HG02885 (cell line): ENCODE measurements around the gene DEPDC4.

Source experiments
- ATAC-seq: cut with Tn5 transposase; IDR thresholded peaks from one replicate; pipeline ENCODE4 v1.9.1; 2021; ENCODE audit warnings: mild to moderate bottlenecking; ENCODE audit not compliant: unreplicated experiment, poor library complexity

Gene DEPDC4

DNA sequence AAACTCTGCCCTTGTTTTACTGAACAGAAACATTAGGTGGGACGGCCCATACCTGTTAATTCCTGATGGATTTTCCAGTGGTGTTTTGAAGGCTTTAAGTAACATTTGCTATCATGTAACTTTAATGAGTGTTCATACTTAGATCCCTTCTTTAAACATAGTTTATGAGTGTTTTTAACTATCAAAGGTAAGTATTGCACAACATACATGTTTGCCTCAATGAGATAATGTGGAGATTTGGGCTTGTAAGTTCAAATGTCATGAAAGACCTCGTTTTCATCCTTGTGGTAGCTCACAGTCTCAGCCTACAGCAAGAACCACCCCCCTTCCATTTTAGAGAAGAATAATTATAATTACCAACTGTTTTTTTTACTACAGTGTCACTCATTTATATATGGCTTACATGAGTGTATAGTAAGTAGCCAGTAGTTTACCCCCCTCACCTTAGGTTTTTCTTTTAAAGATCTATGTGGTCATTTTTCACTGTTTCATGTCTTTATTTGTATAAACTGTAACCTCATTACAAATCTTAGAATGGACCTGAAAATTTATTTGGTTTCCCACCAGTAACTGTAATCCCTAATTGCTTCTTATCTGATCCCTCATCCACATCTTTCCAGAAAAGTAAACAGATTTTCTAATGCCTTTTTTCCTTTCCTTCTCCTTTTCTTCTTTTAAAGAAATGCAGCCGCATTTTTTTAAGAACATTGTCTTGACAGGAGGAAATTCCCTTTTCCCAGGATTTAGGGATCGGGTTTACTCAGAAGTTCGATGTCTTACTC is 47.4 kb downstream of the DEPDC4 start:
- ATAC-seq, result no peak

GRCh38 chr12:100216337-100216736 is 50.5 kb downstream of the DEPDC4 start:
- no peak for ATAC-seq

DNA sequence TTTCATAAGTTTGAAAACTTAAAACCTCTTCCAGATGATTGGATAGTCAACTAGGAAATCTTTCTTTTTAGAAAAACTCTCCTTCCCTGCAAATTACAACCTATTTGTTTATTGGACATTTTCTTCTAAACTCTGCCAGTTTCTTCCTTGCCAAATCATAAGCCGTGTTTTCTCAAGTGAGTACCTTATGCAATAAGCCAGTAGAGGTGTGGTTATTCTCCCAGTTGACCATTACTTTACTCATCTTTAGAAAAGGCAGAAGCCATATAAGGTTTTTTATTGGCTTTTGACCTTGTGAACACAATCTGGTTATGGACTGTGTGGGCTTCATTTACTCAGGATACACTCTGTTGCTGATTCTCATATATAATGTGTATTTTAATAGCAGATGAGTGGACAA is 51.7 kb downstream of the DEPDC4 start:
- no peak for ATAC-seq

GRCh38 chr12:100214518-100214917 is 52.4 kb downstream of the DEPDC4 start:
- no peak for ATAC-seq

GRCh38 chr12:100213016-100213891 is 53.6 kb downstream of the DEPDC4 start:
- ATAC-seq, result no peak

DNA sequence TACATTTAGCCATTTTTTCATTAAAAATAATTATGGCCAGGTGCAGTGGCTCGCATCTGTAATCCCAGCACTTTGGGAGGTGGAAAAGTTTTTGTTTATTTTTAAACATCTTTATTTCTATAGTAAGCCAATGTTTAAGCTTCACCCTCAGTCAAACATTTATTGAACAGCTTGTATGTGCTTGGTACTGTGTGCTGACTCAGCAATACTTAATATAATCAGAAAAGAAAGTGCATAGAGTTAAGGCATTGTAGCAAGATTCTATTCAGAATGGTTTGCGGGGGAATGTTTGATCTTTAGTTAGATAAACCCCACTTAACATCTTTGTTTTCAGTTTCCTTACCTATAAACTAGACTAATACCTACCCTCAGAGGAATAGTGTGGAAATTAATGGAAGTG is 55.2 kb downstream of the DEPDC4 start:
- ATAC-seq, result no peak

DNA sequence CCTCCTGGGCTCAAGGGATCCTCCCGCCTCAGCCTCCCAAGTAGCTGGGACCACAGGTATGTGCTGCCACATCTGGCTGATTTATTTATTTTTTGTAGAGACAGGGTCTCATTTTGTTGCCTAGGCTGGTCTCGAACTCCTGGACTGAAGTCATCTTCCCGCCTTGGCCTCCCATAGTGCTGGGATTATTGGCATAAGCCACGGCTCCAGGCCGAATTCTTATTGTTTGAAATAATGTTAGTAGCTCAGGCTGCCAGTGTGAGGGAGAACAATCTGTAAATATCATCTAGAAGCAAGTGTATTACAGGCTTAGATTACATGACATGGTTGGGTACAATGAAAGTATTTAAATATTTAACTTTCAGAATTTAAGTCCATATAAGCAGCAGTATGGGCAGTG is 58.0 kb downstream of the DEPDC4 start:
- no peak for ATAC-seq

DNA sequence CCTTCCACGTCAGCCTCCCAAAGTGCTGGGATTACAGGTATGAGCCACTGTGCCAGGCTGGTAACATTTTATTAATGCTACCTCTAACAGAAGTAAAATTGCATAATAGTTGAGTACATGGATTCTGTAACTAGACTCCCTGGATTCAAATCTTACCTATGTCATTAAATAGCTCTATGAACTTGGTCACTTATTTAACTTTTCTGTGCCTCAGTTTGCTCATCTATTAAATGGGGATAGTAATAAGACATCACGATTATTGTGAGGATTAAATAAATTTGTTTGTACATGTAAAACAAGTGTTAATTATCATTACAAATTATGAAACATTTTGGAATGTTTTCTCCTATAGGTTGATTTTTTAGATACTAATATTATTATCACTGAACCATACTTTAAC is 59.6 kb downstream of the DEPDC4 start:
- no peak for ATAC-seq

DNA sequence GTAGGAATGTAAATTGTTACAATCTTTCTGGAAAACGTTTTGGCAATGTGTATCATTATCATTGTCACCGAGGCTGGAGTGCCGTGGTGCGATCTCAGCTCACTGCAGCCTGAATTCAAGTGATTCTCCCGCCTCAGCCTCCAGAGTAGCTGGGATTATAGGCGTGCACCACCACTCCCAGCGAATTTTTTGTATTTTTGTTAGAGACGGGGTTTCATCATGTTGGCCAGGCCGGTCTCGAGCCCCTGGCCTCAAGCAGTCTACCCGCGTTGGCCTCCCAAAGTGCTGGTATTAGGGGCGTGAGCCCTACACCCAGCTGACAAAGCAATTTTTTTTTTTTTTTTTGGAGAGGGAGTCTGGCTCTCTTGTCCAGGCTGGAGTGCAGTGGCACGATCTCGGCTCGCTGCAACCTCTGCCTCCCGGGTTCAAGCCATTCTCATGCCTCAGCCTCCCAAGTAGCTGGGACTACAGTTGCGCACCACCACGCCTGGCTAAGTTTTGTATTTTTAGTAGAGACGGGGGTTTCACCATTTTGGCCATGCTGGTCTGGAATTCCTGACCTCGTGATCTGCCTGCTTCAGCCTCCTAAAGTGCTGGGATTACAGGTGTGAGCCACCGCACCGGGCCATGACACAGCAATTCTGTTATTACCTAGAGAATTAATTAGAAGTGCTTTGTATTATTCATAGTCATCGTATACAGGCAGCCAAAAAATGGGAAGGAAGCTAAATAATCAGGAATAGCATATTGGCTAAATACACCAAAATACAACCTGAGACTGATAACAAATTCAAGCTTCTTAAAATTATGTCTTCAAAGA is 65.1 kb downstream of the DEPDC4 start:
- no peak for ATAC-seq

GRCh38 chr12:100200463-100201181 is 66.3 kb downstream of the DEPDC4 start, which contains the start of gene ACTR6:
Gene ACTR6 (plus strand): TSS chr12:100200815. CDS start chr12:100200852, 37 bp downstream.
- ATAC-seq, result peak; percentile 92

DNA sequence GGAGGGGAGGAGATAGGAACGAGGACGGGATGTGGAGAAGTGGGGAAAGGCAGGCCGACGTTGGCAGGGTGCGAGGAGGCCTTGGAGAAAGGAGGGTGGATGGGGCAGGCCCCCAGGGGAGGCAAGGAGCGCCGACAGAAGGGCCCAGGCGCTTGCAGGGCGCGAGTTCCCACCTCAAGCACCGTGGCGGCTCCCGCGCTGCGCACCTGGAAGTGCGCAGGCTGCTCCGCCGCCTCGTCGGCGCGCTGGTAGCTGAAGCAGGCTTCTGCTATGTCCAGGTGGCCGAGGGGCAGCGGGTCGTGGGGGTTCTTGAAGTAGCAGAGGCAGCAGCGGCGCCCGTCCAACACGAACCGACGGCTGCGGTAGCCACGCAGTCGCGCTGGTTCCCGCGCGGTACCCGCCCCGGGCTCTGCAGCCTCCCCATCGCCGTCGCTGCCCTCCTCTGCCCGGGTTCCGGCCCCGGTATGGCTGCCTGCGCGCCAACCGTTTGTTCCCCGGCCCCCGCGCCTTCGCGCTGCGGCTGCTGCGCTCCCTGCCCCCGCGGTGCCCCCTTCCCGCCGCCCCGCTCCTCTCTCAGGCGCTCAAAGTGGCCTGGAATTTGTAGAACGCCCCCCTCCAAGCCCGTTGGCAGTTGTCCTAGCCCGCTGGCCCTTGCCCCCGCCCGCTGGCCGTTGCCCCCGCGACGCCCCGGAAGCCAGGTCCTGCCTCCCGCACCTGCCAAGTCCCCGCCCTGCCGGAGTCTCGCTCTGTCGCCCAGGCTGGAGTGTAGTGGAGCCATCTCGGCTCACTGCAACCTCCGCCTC is 67.3 kb downstream of the DEPDC4 start:
- ATAC-seq, result peak; percentile 75

DNA sequence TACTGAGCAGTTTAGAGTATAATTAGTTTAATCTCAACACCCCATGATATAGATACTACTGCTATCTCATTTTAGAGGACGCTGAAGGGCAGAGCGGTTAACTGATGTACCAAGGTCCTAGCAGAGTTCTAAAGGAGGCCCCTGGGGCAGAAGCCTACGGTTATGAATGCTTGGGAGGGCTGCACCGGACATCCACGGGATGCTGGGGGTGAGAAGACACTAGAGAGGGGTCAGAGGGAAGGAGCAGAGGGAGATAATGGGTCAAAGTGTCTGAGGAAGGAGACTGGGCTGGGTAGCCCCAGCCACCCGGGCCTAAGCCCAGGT is 67.9 kb downstream of the DEPDC4 start:
- ATAC-seq, result peak; percentile 4

GRCh38 chr12:100197486-100197885 is 69.4 kb downstream of the DEPDC4 start:
- ATAC-seq, result no peak

DNA sequence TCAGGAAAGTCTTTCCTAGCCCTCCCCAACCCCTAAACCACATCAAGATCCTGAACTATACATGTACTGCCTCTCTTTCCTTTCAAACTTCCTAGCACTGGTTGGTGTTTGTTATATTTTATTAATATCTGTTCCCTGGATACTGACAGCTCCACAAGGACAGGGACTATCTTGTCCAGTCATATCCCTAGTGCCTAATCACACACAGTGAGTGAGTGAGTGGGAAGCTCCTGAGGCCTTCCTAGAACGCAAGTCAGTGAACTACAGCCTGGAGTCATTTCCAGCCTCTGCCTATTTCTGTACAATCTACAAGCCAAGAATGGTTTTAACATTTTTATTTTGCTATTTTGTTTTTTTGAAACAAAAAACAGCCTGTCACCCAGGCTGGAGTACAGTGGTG is 73.8 kb downstream of the DEPDC4 start:
- ATAC-seq, result no peak
